Peyer's patch (tissue), 4 donors: ENCODE results near the gene IFT22. TPM values are rescaled to one million over a fixed set of nuclear protein-coding genes. Genes with fewer than 3 reads are reported as not detected.
"Not testable (repeated sequence)": the region's sequence is repeated elsewhere in the genome, so short reads cannot be mapped to it uniquely, and the experiment has no call there.

Source experiments
- DNase-seq, 3 donors: peaks; one replicate each; pipeline ENCODE4 v3.0.0-alpha.2; 2017 to 2019
- H3K27ac ChIP-seq, 4 donors: fragments of 200-600 bp; sonication (generic); one replicate each; pipeline ENCODE4 v1.5.1; 2016 to 2019
- H3K27me3 ChIP-seq, 2 donors: fragments of 200-600 bp; sonication (generic); one replicate each; pipeline ENCODE4 v1.5.1; 2019
- H3K36me3 ChIP-seq, 3 donors: fragments of 200-600 bp; sonication (generic); one replicate each; pipeline ENCODE4 v1.5.1; 2016 to 2019
- H3K4me1 ChIP-seq, 4 donors: fragments of 200-600 bp; sonication (generic); one replicate each; pipeline ENCODE4 v1.5.1; 2016 to 2019
- H3K4me3 ChIP-seq, 4 donors: fragments of 200-600 bp; sonication (generic); 1 replicate in 3 of 4; 2 replicates in 1 of 4; pipeline ENCODE4 v1.5.1; 2016 to 2019; ENCODE audit warnings: mild to moderate bottlenecking in 1 of 4
- H3K9me3 ChIP-seq, 4 donors: fragments of 200-600 bp; sonication (generic); one replicate each; pipeline ENCODE4 v1.5.1; 2016 to 2019; ENCODE audit warnings: mild to moderate bottlenecking in 1 of 4
- CTCF ChIP-seq, 6 experiments: fragments of 450-650 bp in 4 of 6; fragments of 200-600 bp in 2 of 6; sonication (generic) in 1 of 6; IDR thresholded peaks; one replicate each; pipeline ENCODE4 v1.5.1; 2017 to 2019; ENCODE audit warnings: antibody characterized with exemption in 6 of 6, mild to moderate bottlenecking in 3 of 6, moderate library complexity in 1 of 6
- POLR2A ChIP-seq, 2 donors: fragments of 450-650 bp; IDR thresholded peaks; one replicate each; pipeline ENCODE4 v1.5.1; 2017; ENCODE audit warnings: antibody characterized with exemption in 2 of 2, mild to moderate bottlenecking in 2 of 2, moderate library complexity in 2 of 2
- total RNA-seq, 4 donors: library from RNA; depleted of rRNA; stranded (reverse); fragments of >200 nt; gene quantifications; one replicate each; pipeline ENCODE4 v1.1.0, GENCODE V29; 2016

The IFT22 gene
- total RNA-seq, 4 donors from 2014 or later: 0.85 to 4.6 (median 2.3) TPM

- Histone ChIP-seq H3K4me3 (peak overlapping the region; percentile 14 to 56 (median 52)), H3K36me3 (no peaks in the 10 kb centered on the region), H3K9me3 (no peaks in the 10 kb centered on the region), H3K4me1 (peaks cover 0 to 19% (median 8%) of the 10 kb centered on the region in 4 donors), H3K27ac (no peak overlapping the region), H3K27me3 (peaks cover 0 to 18% of the 10 kb centered on the region in 2 donors)
- TF ChIP-seq POLR2A (IDR thresholded peaks at IDR 0.05) (no peak), CTCF (IDR thresholded peaks at IDR 0.05) (peak; percentile 48 to 89 (median 72))
- DNase-seq: peak; percentile 47 to 77 (median 71)
Measured at GRCh38 chr7:101363734-101364374, 42.2 kb upstream of the IFT22 start.

- H3K4me1 ChIP-seq: peaks cover 0 to 19% (median 8%) of the 10 kb centered on the region in 4 donors
- TF ChIP-seq POLR2A (IDR thresholded peaks at IDR 0.05): no peak
- TF ChIP-seq CTCF (IDR thresholded peaks at IDR 0.05): no peak
- no peaks in the 10 kb centered on the region for H3K36me3 ChIP-seq
- no peak overlapping the region for H3K27ac ChIP-seq
- no peaks in the 10 kb centered on the region for H3K9me3 ChIP-seq
- peaks cover 0 to 18% of the 10 kb centered on the region in 2 donors for H3K27me3 ChIP-seq
- no peak for DNase-seq
- peak overlapping the region; percentile 14 to 56 (median 52) for H3K4me3 ChIP-seq
Measured at GRCh38 chr7:101363196-101363733, 41.7 kb upstream of the IFT22 start.

GRCh38 chr7:101362334-101363195, 41.0 kb upstream of the IFT22 start, which contains the start of gene COL26A1:
TSS of gene COL26A1 (plus strand) at chr7:101362875. CDS start at chr7:101363033, 158 bp downstream.
- TF ChIP-seq POLR2A (IDR thresholded peaks at IDR 0.05): no peak
- no peak for TF ChIP-seq CTCF (IDR thresholded peaks at IDR 0.05)
- peak within 1 kb of the TSS; percentile 14 to 56 (median 52) for H3K4me3 ChIP-seq
- peak in 1 of 3 donors; percentile 55 for DNase-seq
- no peak within 1 kb of the TSS for H3K27ac ChIP-seq
- H3K9me3 ChIP-seq: no peaks in the 10 kb centered on the region
- H3K4me1 ChIP-seq: peaks cover 0 to 19% (median 8%) of the 10 kb centered on the region in 4 donors
- H3K36me3 ChIP-seq: no peaks in the 10 kb centered on the region
- H3K27me3 ChIP-seq: peaks cover 0 to 18% of the 10 kb centered on the region in 2 donors

GRCh38 chr7:101357433-101357832, 35.8 kb upstream of the IFT22 start:
- TF ChIP-seq POLR2A (IDR thresholded peaks at IDR 0.05) (no peak), CTCF (IDR thresholded peaks at IDR 0.05) (no peak)
- Histone ChIP-seq H3K36me3 (no peaks in the 10 kb centered on the region), H3K4me1 (peaks cover 0 to 3% (median 0%) of the 10 kb centered on the region in 4 donors), H3K27me3 (peaks cover 0 to 5% of the 10 kb centered on the region in 2 donors), H3K4me3 (no peak overlapping the region), H3K27ac (no peak overlapping the region), H3K9me3 (no peaks in the 10 kb centered on the region)
- DNase-seq: no peak

GRCh38 chr7:101352920-101353308, 31.3 kb upstream of the IFT22 start:
- Histone ChIP-seq H3K27me3 (no peaks in the 10 kb centered on the region), H3K36me3 (no peaks in the 10 kb centered on the region), H3K9me3 (no peaks in the 10 kb centered on the region), H3K4me1 (peaks cover 0 to 7% (median 0%) of the 10 kb centered on the region in 4 donors), H3K27ac (no peak overlapping the region), H3K4me3 (no peak overlapping the region)
- no peak for DNase-seq
- TF ChIP-seq CTCF (IDR thresholded peaks at IDR 0.05) (no peak), POLR2A (IDR thresholded peaks at IDR 0.05) (no peak)

GRCh38 chr7:101349300-101349699, 27.7 kb upstream of the IFT22 start:
- not testable (repeated sequence) for H3K36me3 ChIP-seq, H3K4me3 ChIP-seq, H3K4me1 ChIP-seq, H3K27me3 ChIP-seq, H3K27ac ChIP-seq, H3K9me3 ChIP-seq, DNase-seq

- not testable (repeated sequence) for H3K9me3 ChIP-seq, H3K36me3 ChIP-seq, H3K27me3 ChIP-seq, H3K4me3 ChIP-seq, H3K4me1 ChIP-seq, H3K27ac ChIP-seq, DNase-seq
Measured at GRCh38 chr7:101348456-101349067, 26.9 kb upstream of the IFT22 start.
